AG04450 (cell line): Measurements from ENCODE around the gene ZNF92. TPM values are rescaled to one million over a fixed set of nuclear protein-coding genes. Genes with fewer than 3 reads are reported as not detected.

ENCODE experiments used
- CTCF ChIA-PET: fragments of 300-600, 350-600 bp; formaldehyde crosslinking; extraction: SDS; loops from one replicate; lab custom pipeline; 2022; ENCODE audit warnings: antibody characterized with exemption, inconsistent platforms; lab: Charles Lee
- POLR2A ChIA-PET: fragments of 350-600 bp; formaldehyde crosslinking; extraction: SDS; loops from one replicate; lab custom pipeline; 2021; ENCODE audit warnings: antibody characterized with exemption, inconsistent platforms; lab: Yijun Ruan, JAX
- DNase-seq: peaks from one replicate; pipeline ENCODE4 v3.0.0-alpha.2; 2011; ENCODE audit warnings: low read depth, low spot score
- H3K27ac ChIP-seq: one replicate; pipeline ENCODE4 v1.5.1; 2012; ENCODE audit warnings: low read depth, low read length, control low read depth
- H3K27me3 ChIP-seq: one replicate; pipeline ENCODE4 v1.6.0; 2012; ENCODE audit warnings: low read length; ENCODE audit not compliant: control insufficient read depth, insufficient read depth
- H3K4me3 ChIP-seq: 2 replicates; pipeline ENCODE4 v1.5.1; 2011; ENCODE audit warnings: mild to moderate bottlenecking, low read depth, low read length, control low read depth
- H3K9me3 ChIP-seq: 2 replicates; pipeline ENCODE4 v1.5.1; 2012; ENCODE audit warnings: low read length; ENCODE audit not compliant: control insufficient read depth, insufficient read depth
- CTCF ChIP-seq: IDR thresholded peaks from 2 replicates; pipeline ENCODE4 v1.5.1; 2011; ENCODE audit warnings: low read depth, low read length, control low read depth, inconsistent platforms
- polyA minus RNA-seq: library from RNA; depleted of rRNA, polyadenylated mRNA; stranded (reverse); fragments of >200 nt; gene quantifications from 2 replicates; pipeline ENCODE4 v1.2.3, GENCODE V29; 2011; rRNA and poly(A)+ RNA removed
- polyA plus RNA-seq: library from polyadenylated mRNA; depleted of rRNA; stranded (reverse); fragments of >200 nt; gene quantifications from 2 replicates; pipeline ENCODE4 v1.2.3, GENCODE V29; 2011; rRNA removed

ZNF92 gene
- polyA plus RNA-seq (3.0 and 4.8 TPM in 2 replicates), polyA minus RNA-seq (3.2 and 6.0 TPM in 2 replicates)

GRCh38 chr7:65373608-65374351 is at the start of gene ZNF92:
Gene ZNF92 (plus strand): TSS chr7:65373855. CDS start chr7:65373998, 143 bp downstream.
- no peak for TF ChIP-seq CTCF
- peak within 1 kb of the TSS; percentile 95 for H3K27ac ChIP-seq
- H3K4me3 ChIP-seq = peak within 1 kb of the TSS; percentile 92
- ChIA-PET CTCF (no interaction called here), POLR2A (interaction anchor here (1.3 kb wide), 1 partner anchor 9 kb away, joined by 3 read pairs; no protein-coding TSS in a partner anchor)
- peak; percentile 80 for DNase-seq
- H3K27me3 ChIP-seq = no peaks in the 10 kb centered on the region
- no peaks in the 10 kb centered on the region for H3K9me3 ChIP-seq

GRCh38 chr7:65325793-65326432 is 47.7 kb upstream of the ZNF92 start:
- TF ChIP-seq CTCF = no peak
- no peaks in the 10 kb centered on the region for H3K9me3 ChIP-seq
- ChIA-PET POLR2A (no interaction called here), CTCF (no interaction called here)
- no peaks in the 10 kb centered on the region for H3K27me3 ChIP-seq
- no peak overlapping the region for H3K4me3 ChIP-seq
- DNase-seq = no peak
- H3K27ac ChIP-seq = no peak overlapping the region

- H3K27ac ChIP-seq = no peak overlapping the region
- TF ChIP-seq CTCF = no peak
- H3K9me3 ChIP-seq = no peaks in the 10 kb centered on the region
- ChIA-PET POLR2A (no interaction called here), CTCF (no interaction called here)
- DNase-seq = no peak
- no peak overlapping the region for H3K4me3 ChIP-seq
- H3K27me3 ChIP-seq = no peaks in the 10 kb centered on the region
These were observed 35.3 kb upstream of the ZNF92 start for GRCh38 chr7:65338346-65338745.

GRCh38 chr7:65339257-65339656 is 34.4 kb upstream of the ZNF92 start:
- POLR2A ChIA-PET = no interaction called here
- H3K4me3 ChIP-seq = no peak overlapping the region
- H3K27ac ChIP-seq = no peak overlapping the region
- no peak for TF ChIP-seq CTCF
- no peak for DNase-seq
- CTCF ChIA-PET = no interaction called here
- H3K9me3 ChIP-seq = no peaks in the 10 kb centered on the region
- no peaks in the 10 kb centered on the region for H3K27me3 ChIP-seq
